HepG2 (cell line): ENCODE data around the gene COL8A1.

Experiments used
- GABPB1 ChIP-seq: IDR thresholded peaks from 2 replicates; pipeline ENCODE4 v1.6.1; 2016; ENCODE audit warnings: mild to moderate bottlenecking, missing genetic modification reagents, moderate library complexity, missing compliant biosample characterization
- NR3C1 ChIP-seq: sonication (generic); formaldehyde crosslinking; IDR thresholded peaks from 2 replicates; pipeline ENCODE4 v1.4.0; 2020; ENCODE audit warnings: missing genetic modification reagents
- PAX8 ChIP-seq: sonication (generic); formaldehyde crosslinking; IDR thresholded peaks from 2 replicates; pipeline ENCODE4 v1.8.0; 2022; ENCODE audit warnings: mild to moderate bottlenecking, missing genetic modification reagents, borderline replicate concordance
- POLR2AphosphoS5 ChIP-seq: IDR thresholded peaks from 2 replicates; pipeline ENCODE4 v1.6.1; 2012; ENCODE audit warnings: low read depth, low read length
- SOX13 ChIP-seq, 3 experiments: fragments of 450-650 bp in 1 of 3; sonication (generic) in 1 of 3; formaldehyde crosslinking in 1 of 3; IDR thresholded peaks in 2 of 3; conservative IDR thresholded peaks in 1 of 3; 2 replicates each; pipeline versions ENCODE4 v1.5.0 to v1.6.1; 2016 to 2020; ENCODE audit warnings: antibody characterized with exemption in 1 of 3, mild to moderate bottlenecking in 1 of 3, missing compliant biosample characterization in 1 of 3, missing genetic modification reagents in 1 of 3, moderate library complexity in 1 of 3
- SSRP1 ChIP-seq: IDR thresholded peaks from 2 replicates; pipeline ENCODE4 v1.6.1; 2016; ENCODE audit warnings: control low read depth
- TARDBP ChIP-seq: sonication (generic); formaldehyde crosslinking; IDR thresholded peaks from 2 replicates; pipeline ENCODE4 v1.8.0; 2022; ENCODE audit warnings: mild to moderate bottlenecking, missing genetic modification reagents
- TF ChIP-seq, protein P1 (sequence below): IDR thresholded peaks from 2 replicates; pipeline ENCODE4 v1.6.1; 2012; ENCODE audit warnings: inconsistent platforms
- TF ChIP-seq, protein P2 (sequence below): sonication (generic); formaldehyde crosslinking; IDR thresholded peaks from 2 replicates; pipeline ENCODE4 v1.4.0; 2020; ENCODE audit warnings: missing genetic modification reagents
- TF ChIP-seq, protein P3 (sequence below): sonication (generic); formaldehyde crosslinking; IDR thresholded peaks from 2 replicates; pipeline ENCODE4 v1.8.1; 2022; ENCODE audit warnings: mild to moderate bottlenecking, missing genetic modification reagents

DNA sequence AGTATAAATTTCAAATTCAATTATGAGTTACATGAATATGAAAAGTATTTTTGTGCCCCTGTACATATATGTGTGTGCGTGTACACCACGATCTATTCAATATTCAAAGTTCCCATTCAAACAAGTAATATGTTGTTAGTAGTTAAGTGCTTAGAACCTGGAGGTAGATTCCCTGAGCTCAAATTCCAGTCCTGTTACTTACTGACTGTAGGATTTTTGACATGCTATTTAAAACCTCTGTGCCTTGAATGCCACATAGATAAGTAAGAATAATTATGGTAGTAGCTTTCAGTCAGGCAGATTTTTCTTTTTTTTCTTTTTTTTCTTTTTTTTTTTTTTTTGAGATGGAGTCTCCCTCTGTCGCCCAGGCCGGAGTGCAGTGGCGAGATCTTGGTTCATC is 126.0 kb downstream of the COL8A1 start:
- TF ChIP-seq TARDBP (CRISPR knock-in tag) (no peak), POLR2AphosphoS5 (no peak), SOX13 (IDR thresholded peaks at IDR 0.05) (no peak), SOX13 (CRISPR knock-in tag; conservative IDR thresholded peaks at IDR 0.05 in 1 of 2, IDR thresholded peaks at IDR 0.05 in 1 of 2) (no peak), SSRP1 (CRISPR knock-in tag) (no peak), GABPB1 (no peak), PAX8 (no peak), NR3C1 (CRISPR knock-in tag) (no peak)
- TF ChIP-seq, protein P1, sequence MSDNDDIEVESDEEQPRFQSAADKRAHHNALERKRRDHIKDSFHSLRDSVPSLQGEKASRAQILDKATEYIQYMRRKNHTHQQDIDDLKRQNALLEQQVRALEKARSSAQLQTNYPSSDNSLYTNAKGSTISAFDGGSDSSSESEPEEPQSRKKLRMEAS, result no peak
- TF ChIP-seq, protein P2, sequence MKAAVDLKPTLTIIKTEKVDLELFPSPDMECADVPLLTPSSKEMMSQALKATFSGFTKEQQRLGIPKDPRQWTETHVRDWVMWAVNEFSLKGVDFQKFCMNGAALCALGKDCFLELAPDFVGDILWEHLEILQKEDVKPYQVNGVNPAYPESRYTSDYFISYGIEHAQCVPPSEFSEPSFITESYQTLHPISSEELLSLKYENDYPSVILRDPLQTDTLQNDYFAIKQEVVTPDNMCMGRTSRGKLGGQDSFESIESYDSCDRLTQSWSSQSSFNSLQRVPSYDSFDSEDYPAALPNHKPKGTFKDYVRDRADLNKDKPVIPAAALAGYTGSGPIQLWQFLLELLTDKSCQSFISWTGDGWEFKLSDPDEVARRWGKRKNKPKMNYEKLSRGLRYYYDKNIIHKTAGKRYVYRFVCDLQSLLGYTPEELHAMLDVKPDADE (CRISPR knock-in tag), result no peak
- TF ChIP-seq, protein P3, sequence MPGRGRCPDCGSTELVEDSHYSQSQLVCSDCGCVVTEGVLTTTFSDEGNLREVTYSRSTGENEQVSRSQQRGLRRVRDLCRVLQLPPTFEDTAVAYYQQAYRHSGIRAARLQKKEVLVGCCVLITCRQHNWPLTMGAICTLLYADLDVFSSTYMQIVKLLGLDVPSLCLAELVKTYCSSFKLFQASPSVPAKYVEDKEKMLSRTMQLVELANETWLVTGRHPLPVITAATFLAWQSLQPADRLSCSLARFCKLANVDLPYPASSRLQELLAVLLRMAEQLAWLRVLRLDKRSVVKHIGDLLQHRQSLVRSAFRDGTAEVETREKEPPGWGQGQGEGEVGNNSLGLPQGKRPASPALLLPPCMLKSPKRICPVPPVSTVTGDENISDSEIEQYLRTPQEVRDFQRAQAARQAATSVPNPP (CRISPR knock-in tag), result no peak
